OCI-LY3 (cell line): ENCODE data around the gene RNF38.

ENCODE experiments used
- EZH2phosphoT487 ChIP-seq: fragments of 200-600 bp; shearing (Covaris generic); IDR thresholded peaks from 2 replicates; pipeline ENCODE4 v1.6.1; 2018; ENCODE audit warnings: antibody characterized with exemption, mixed run types, low read depth
- TF ChIP-seq, protein P1 (sequence below): fragments of 200-600, 300-600 bp; sonication (generic); IDR thresholded peaks from 2 replicates; pipeline ENCODE4 v1.5.1; 2014; ENCODE audit warnings: antibody characterized with exemption, low read length, low read depth

DNA sequence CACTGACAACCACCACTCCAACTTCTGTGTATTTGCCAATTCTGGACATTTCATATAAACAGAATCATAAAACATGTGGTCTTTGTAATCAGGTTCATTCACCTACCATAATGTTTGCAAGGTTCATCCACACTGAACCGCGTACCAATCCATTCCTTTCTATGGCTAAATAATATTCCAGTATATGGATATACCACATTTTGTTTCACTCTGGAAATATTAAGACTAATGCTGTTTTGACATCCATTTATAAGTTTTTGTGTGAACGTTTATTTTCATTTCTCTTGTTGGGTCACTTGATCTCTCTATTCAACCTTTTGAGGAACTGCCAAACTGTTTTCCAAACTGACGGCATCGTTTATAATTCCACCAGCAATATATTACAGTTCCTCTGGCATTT lies 26.3 kb upstream of the RNF38 start:
- TF ChIP-seq, protein P1, sequence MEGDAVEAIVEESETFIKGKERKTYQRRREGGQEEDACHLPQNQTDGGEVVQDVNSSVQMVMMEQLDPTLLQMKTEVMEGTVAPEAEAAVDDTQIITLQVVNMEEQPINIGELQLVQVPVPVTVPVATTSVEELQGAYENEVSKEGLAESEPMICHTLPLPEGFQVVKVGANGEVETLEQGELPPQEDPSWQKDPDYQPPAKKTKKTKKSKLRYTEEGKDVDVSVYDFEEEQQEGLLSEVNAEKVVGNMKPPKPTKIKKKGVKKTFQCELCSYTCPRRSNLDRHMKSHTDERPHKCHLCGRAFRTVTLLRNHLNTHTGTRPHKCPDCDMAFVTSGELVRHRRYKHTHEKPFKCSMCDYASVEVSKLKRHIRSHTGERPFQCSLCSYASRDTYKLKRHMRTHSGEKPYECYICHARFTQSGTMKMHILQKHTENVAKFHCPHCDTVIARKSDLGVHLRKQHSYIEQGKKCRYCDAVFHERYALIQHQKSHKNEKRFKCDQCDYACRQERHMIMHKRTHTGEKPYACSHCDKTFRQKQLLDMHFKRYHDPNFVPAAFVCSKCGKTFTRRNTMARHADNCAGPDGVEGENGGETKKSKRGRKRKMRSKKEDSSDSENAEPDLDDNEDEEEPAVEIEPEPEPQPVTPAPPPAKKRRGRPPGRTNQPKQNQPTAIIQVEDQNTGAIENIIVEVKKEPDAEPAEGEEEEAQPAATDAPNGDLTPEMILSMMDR: no peak
- no peak for TF ChIP-seq EZH2phosphoT487
